ENCODE data around the gene SLC5A4. TPM values are rescaled to one million over a fixed set of nuclear protein-coding genes. Genes with fewer than 3 reads are reported as not detected.
"Not testable (repeated sequence)": the region's sequence is repeated elsewhere in the genome, so short reads cannot be mapped to it uniquely, and the experiment has no call there.

Gene SLC5A4
- total and polyA plus RNA-seq, 10 of the 15 experiments (the other 5 are each of a cell fraction or from before 2014, with no cell fraction given), result not detected

DNA sequence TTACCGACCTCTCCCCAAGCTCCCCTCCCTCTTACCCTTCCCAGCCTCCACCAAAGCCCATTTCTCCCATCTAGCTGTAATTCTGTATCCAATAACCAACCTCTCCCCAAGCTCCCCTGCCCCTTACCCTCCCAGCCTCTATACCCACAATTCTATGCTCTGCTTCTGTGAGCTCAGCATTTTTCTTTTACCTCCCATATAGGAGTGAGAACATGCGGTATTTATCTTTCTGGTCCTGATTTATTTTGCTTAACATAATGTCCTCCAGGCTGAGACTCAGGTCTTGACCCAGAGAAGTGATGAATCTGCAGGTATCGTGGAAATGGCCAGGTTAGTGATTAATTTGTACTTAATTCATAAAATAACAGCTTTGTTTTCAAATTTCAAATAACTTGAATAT is 59.2 kb downstream of the SLC5A4 start:
- POLR2A ChIA-PET; H2AFZ ChIP-seq (ENCODE audit: control insufficient read depth, low read depth, low read length); H3K79me2 ChIP-seq (ENCODE audit: control insufficient read depth, insufficient read depth, low read length); RAD21 ChIA-PET (ENCODE audit: unreplicated experiment); H3K9me3 ChIP-seq (replicated peaks; ENCODE audit: control insufficient read depth, insufficient read depth, low read length); H3K27me3 ChIP-seq (replicated peaks in 1 of 2; ENCODE audit: control insufficient read depth in 2 of 2, insufficient read depth in 2 of 2, low read length in 1 of 2); intact Hi-C loops (cut with micrococcal nuclease; ENCODE audit: unreplicated experiment); H3K4me3 ChIP-seq; H3K9ac ChIP-seq (ENCODE audit: control insufficient read depth, insufficient read depth, low read length); DNase-seq (ENCODE audit: low read depth, low spot score); BruUV-seq (replicated peaks); H3K4me1 ChIP-seq (ENCODE audit: control insufficient read depth, insufficient read depth, low read length); in situ Hi-C loops (cut with MboI); SMC1A ChIA-PET (ENCODE audit: uncharacterized antibody, unreplicated experiment); FAIRE-seq; H3K4me2 ChIP-seq (ENCODE audit: control insufficient read depth, insufficient read depth); ATAC-seq; H4K20me1 ChIP-seq (ENCODE audit: control insufficient read depth, insufficient read depth); H3K27ac ChIP-seq (ENCODE audit: control insufficient read depth, insufficient read depth); H3K36me3 ChIP-seq (ENCODE audit: control insufficient read depth in 2 of 2, insufficient read depth in 2 of 2, low read length in 1 of 2): not testable (repeated sequence)
- WGBS (ENCODE audit: insufficient coverage, insufficient replicate concordance, low lambda C conversion rate, missing lambda C conversion rate), result 37% methylated on average over 3 of the region's 3 CpGs
- CTCF ChIA-PET, result interaction anchor here (1.3 kb wide), 1 partner anchor 10 kb away, joined by 3 read pairs; no protein-coding TSS in a partner anchor

DNA sequence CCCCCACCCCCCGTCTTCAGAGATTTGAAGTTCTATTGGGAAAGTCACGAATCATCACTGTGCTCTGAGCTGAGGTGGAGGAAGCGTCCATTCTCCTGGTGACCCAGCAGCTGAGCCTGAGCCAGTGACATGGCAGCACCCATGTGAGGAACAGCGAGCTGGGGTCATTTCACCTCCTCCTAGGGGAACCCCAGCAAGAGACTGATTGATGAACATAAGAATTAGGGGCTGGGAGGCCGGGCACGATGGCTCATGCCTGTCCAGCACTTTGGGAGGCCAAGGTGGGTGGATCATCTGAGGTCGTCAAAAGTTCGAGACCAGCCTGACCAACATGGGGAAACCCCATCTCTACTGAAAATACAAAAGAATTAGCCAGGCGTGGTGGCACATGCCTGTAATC is 61.8 kb downstream of the SLC5A4 start:
- FAIRE-seq; BruUV-seq (replicated peaks); POLR2A ChIA-PET; H4K20me1 ChIP-seq (ENCODE audit: control insufficient read depth, insufficient read depth); H3K4me3 ChIP-seq; ATAC-seq; in situ Hi-C loops (cut with MboI); CTCF ChIA-PET; H3K27me3 ChIP-seq (replicated peaks in 1 of 2; ENCODE audit: control insufficient read depth in 2 of 2, insufficient read depth in 2 of 2, low read length in 1 of 2); RAD21 ChIA-PET (ENCODE audit: unreplicated experiment); H3K9ac ChIP-seq (ENCODE audit: control insufficient read depth, insufficient read depth, low read length); H3K79me2 ChIP-seq (ENCODE audit: control insufficient read depth, insufficient read depth, low read length); H3K4me2 ChIP-seq (ENCODE audit: control insufficient read depth, insufficient read depth); H3K4me1 ChIP-seq (ENCODE audit: control insufficient read depth, insufficient read depth, low read length); H3K9me3 ChIP-seq (replicated peaks; ENCODE audit: control insufficient read depth, insufficient read depth, low read length); H2AFZ ChIP-seq (ENCODE audit: control insufficient read depth, low read depth, low read length); SMC1A ChIA-PET (ENCODE audit: uncharacterized antibody, unreplicated experiment); H3K36me3 ChIP-seq (ENCODE audit: control insufficient read depth in 2 of 2, insufficient read depth in 2 of 2, low read length in 1 of 2); intact Hi-C loops (cut with micrococcal nuclease; ENCODE audit: unreplicated experiment); H3K27ac ChIP-seq (ENCODE audit: control insufficient read depth, insufficient read depth); DNase-seq (ENCODE audit: low read depth, low spot score): not testable (repeated sequence)
- 5% methylated on average over 9 of the region's 9 CpGs for WGBS (ENCODE audit: insufficient coverage, insufficient replicate concordance, low lambda C conversion rate, missing lambda C conversion rate)

DNA sequence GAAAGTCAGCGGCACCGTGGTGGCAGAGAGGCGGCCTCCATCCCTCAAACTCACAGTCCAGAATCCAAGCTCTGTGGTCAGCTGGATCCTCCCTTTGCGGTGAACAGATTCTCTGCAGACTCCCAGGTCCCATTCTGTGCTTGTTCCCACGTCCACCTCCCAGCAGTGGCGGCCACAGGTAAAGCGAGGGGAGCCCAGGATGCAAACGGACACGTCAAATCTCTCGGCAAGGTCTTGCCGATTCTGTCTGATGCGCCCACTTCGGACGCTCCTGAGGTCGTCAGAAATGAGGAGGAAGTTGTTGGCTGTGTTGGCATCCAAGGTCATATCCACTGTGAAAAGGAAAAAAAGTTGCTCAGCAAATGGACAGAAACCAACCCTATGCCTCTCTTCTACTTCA is 64.1 kb downstream of the SLC5A4 start:
- H3K4me3 ChIP-seq; DNase-seq (ENCODE audit: low read depth, low spot score); H2AFZ ChIP-seq (ENCODE audit: control insufficient read depth, low read depth, low read length); H3K9ac ChIP-seq (ENCODE audit: control insufficient read depth, insufficient read depth, low read length); H3K27me3 ChIP-seq (replicated peaks in 1 of 2; ENCODE audit: control insufficient read depth in 2 of 2, insufficient read depth in 2 of 2, low read length in 1 of 2); FAIRE-seq; H3K9me3 ChIP-seq (replicated peaks; ENCODE audit: control insufficient read depth, insufficient read depth, low read length); H4K20me1 ChIP-seq (ENCODE audit: control insufficient read depth, insufficient read depth); H3K79me2 ChIP-seq (ENCODE audit: control insufficient read depth, insufficient read depth, low read length); POLR2A ChIA-PET; in situ Hi-C loops (cut with MboI); CTCF ChIA-PET; H3K4me1 ChIP-seq (ENCODE audit: control insufficient read depth, insufficient read depth, low read length); H3K36me3 ChIP-seq (ENCODE audit: control insufficient read depth in 2 of 2, insufficient read depth in 2 of 2, low read length in 1 of 2); H3K4me2 ChIP-seq (ENCODE audit: control insufficient read depth, insufficient read depth); RAD21 ChIA-PET (ENCODE audit: unreplicated experiment); BruUV-seq (replicated peaks); ATAC-seq; intact Hi-C loops (cut with micrococcal nuclease; ENCODE audit: unreplicated experiment); H3K27ac ChIP-seq (ENCODE audit: control insufficient read depth, insufficient read depth); SMC1A ChIA-PET (ENCODE audit: uncharacterized antibody, unreplicated experiment): not testable (repeated sequence)
- 49% methylated on average over 15 of the region's 15 CpGs for WGBS (ENCODE audit: insufficient coverage, insufficient replicate concordance, low lambda C conversion rate, missing lambda C conversion rate)
